H1 (cell line): Measurements from ENCODE around the gene MDFI. TPM values are rescaled to one million over a fixed set of nuclear protein-coding genes. Genes with fewer than 3 reads are reported as not detected.

Source experiments
- CTCF ChIA-PET: fragments of 300-600 bp; sonication (Branson Sonifier 250); formaldehyde crosslinking; loops from one replicate; lab custom pipeline; 2021; ENCODE audit not compliant: partially characterized antibody; lab: Charles Lee
- POLR2A ChIA-PET: fragments of 300-600 bp; sonication (Branson Sonifier 250); formaldehyde crosslinking; loops from one replicate; lab custom pipeline; 2021; ENCODE audit warnings: inconsistent platforms; ENCODE audit not compliant: partially characterized antibody; lab: Charles Lee
- DNase-seq, 2 experiments: peaks; one replicate each; pipeline versions ENCODE4 v3.0.0 to v3.0.0-alpha.2; 2010 to 2022; ENCODE audit warnings: low spot score in 2 of 2, low read depth in 1 of 2, mixed read lengths in 1 of 2
- FAIRE-seq: peaks from 2 replicates; lab custom pipeline; 2011; peaks lifted over from hg19 to GRCh38; lab: Jason Lieb, UNC
- H2AFZ ChIP-seq: 2 replicates; pipeline ENCODE4 v1.8.1; 2012; ENCODE audit warnings: low read length, inconsistent platforms
- H2AK5ac ChIP-seq: 2 replicates; pipeline ENCODE4 v1.6.1; 2013; ENCODE audit warnings: low read depth, low read length
- H2BK120ac ChIP-seq: replicated peaks from 2 replicates; pipeline ENCODE3; 2013; ENCODE audit warnings: low read depth, low read length, inconsistent platforms
- H2BK12ac ChIP-seq: 2 replicates; pipeline ENCODE4 v1.6.1; 2013; ENCODE audit warnings: low read depth, low read length
- H2BK15ac ChIP-seq: 2 replicates; pipeline ENCODE4 v1.6.1; 2013; ENCODE audit warnings: low read length
- H2BK20ac ChIP-seq: 2 replicates; pipeline ENCODE4 v1.6.1; 2013; ENCODE audit warnings: low read length
- H2BK5ac ChIP-seq: 2 replicates; pipeline ENCODE4 v1.6.1; 2013; ENCODE audit warnings: low read depth, low read length
- H3K14ac ChIP-seq: 2 replicates; pipeline ENCODE4 v1.6.1; 2013; ENCODE audit warnings: inconsistent platforms; ENCODE audit not compliant: insufficient read length
- H3K18ac ChIP-seq: 2 replicates; pipeline ENCODE4 v1.6.1; 2013; ENCODE audit warnings: low read length; ENCODE audit errors: extremely low read depth
- H3K23ac ChIP-seq: 2 replicates; pipeline ENCODE4 v1.6.1; 2013; ENCODE audit warnings: inconsistent platforms; ENCODE audit not compliant: insufficient read length
- H3K23me2 ChIP-seq: 2 replicates; pipeline ENCODE4 v1.6.1; 2013; ENCODE audit warnings: low read depth, low read length
- H3K27ac ChIP-seq: 2 replicates; pipeline ENCODE4 v1.6.1; 2011; ENCODE audit warnings: low read depth, low read length, inconsistent platforms
- H3K27me3 ChIP-seq, 4 experiments: replicated peaks in 1 of 4; 1 replicate in 1 of 4; 2 replicates in 3 of 4; pipeline versions ENCODE4 v1.6.1 to v1.8.1; 2011 to 2013; ENCODE audit warnings: low read length in 3 of 4, mild to moderate bottlenecking in 3 of 4, inconsistent platforms in 2 of 4, mixed read lengths in 2 of 4, moderate library complexity in 1 of 4; ENCODE audit not compliant: control insufficient read depth in 3 of 4, insufficient read depth in 3 of 4; ENCODE audit errors: extremely low read depth in 1 of 4
- H3K36me3 ChIP-seq, 4 experiments: 2 replicates each; pipeline versions ENCODE4 v1.6.1 to v1.8.1; 2011 to 2013; ENCODE audit warnings: mild to moderate bottlenecking in 4 of 4, low read length in 3 of 4, moderate library complexity in 2 of 4, control low read depth in 1 of 4, inconsistent platforms in 1 of 4; ENCODE audit not compliant: insufficient read depth in 4 of 4, control insufficient read depth in 2 of 4
- H3K4ac ChIP-seq: replicated peaks from 2 replicates; pipeline ENCODE3; 2013; ENCODE audit warnings: low read length, low read depth, mixed read lengths, inconsistent platforms; ENCODE audit not compliant: insufficient read length
- H3K4me1 ChIP-seq, 4 experiments: replicated peaks in 1 of 4; 1 replicate in 1 of 4; 2 replicates in 3 of 4; pipeline versions ENCODE4 v1.6.1 to v1.8.1; 2011 to 2013; ENCODE audit warnings: low read length in 3 of 4, inconsistent platforms in 2 of 4, mixed read lengths in 1 of 4; ENCODE audit not compliant: insufficient read depth in 4 of 4, control insufficient read depth in 3 of 4
- H3K4me2 ChIP-seq, 2 experiments: 2 replicates each; pipeline versions ENCODE4 v1.6.1 to v1.8.1; 2011 to 2013; ENCODE audit warnings: low read depth in 2 of 2, low read length in 2 of 2, control low read depth in 1 of 2, inconsistent platforms in 1 of 2, mild to moderate bottlenecking in 1 of 2; ENCODE audit not compliant: insufficient read depth in 1 of 2
- H3K4me3 ChIP-seq, 4 experiments: fragments of 200-600, 300-600 bp in 1 of 4; sonication (generic), shearing (Covaris generic), sonication (Bioruptor Twin) in 1 of 4; 2 replicates each; pipeline versions ENCODE4 v1.5.1 to v1.8.1; 2011 to 2016; ENCODE audit warnings: low read length in 4 of 4, low read depth in 3 of 4, control low read depth in 2 of 4, inconsistent platforms in 2 of 4, mild to moderate bottlenecking in 2 of 4, mixed read lengths in 1 of 4, moderate library complexity in 1 of 4; ENCODE audit not compliant: insufficient read depth in 2 of 4; ENCODE audit errors: extremely low read depth in 1 of 4
- H3K56ac ChIP-seq: replicated peaks from 2 replicates; pipeline ENCODE3; 2013; ENCODE audit warnings: low read depth, mild to moderate bottlenecking, mixed read lengths, low read length, inconsistent platforms; ENCODE audit not compliant: insufficient read length
- H3K79me1 ChIP-seq: 2 replicates; pipeline ENCODE4 v1.6.1; 2013; ENCODE audit warnings: low read depth, low read length, control low read depth
- H3K79me2 ChIP-seq, 2 experiments: 2 replicates each; pipeline versions ENCODE4 v1.6.1 to v1.8.1; 2012 to 2013; ENCODE audit warnings: low read length in 2 of 2, mild to moderate bottlenecking in 2 of 2, inconsistent platforms in 1 of 2; ENCODE audit not compliant: insufficient read depth in 2 of 2, control insufficient read depth in 1 of 2
- H3K9ac ChIP-seq, 4 experiments: replicated peaks in 1 of 4; 1 replicate in 1 of 4; 2 replicates in 3 of 4; pipeline versions ENCODE4 v1.6.1 to v1.8.1; 2011 to 2013; ENCODE audit warnings: low read depth in 3 of 4, low read length in 3 of 4, control low read depth in 2 of 4, mild to moderate bottlenecking in 2 of 4, moderate library complexity in 2 of 4, inconsistent platforms in 1 of 4; ENCODE audit errors: extremely low read depth in 1 of 4
- H3K9me3 ChIP-seq, 2 experiments: 2 replicates each; pipeline versions ENCODE4 v1.6.1 to v1.8.1; 2012 to 2013; ENCODE audit warnings: mild to moderate bottlenecking in 2 of 2, moderate library complexity in 2 of 2, control low read depth in 1 of 2, inconsistent platforms in 1 of 2, low read depth in 1 of 2, low read length in 1 of 2, mixed read lengths in 1 of 2; ENCODE audit not compliant: insufficient read depth in 2 of 2
- H4K20me1 ChIP-seq, 2 experiments: replicated peaks in 1 of 2; 2 replicates each; pipeline versions ENCODE3 to v1.8.1; 2011 to 2013; ENCODE audit warnings: inconsistent platforms in 2 of 2, low read length in 2 of 2, mild to moderate bottlenecking in 1 of 2; ENCODE audit not compliant: insufficient read depth in 2 of 2, control insufficient read depth in 1 of 2
- H4K5ac ChIP-seq: 2 replicates; pipeline ENCODE4 v1.6.1; 2013; ENCODE audit warnings: low read length, low read depth, mixed read lengths, inconsistent platforms; ENCODE audit not compliant: insufficient read length
- H4K8ac ChIP-seq: 2 replicates; pipeline ENCODE4 v1.8.0; 2013; ENCODE audit warnings: mild to moderate bottlenecking, moderate library complexity, low read length, inconsistent platforms; ENCODE audit not compliant: insufficient read depth; ENCODE audit errors: extremely low read depth
- H4K91ac ChIP-seq: replicated peaks from 2 replicates; pipeline ENCODE3; 2013; ENCODE audit warnings: low read length, mixed read lengths, inconsistent platforms; ENCODE audit not compliant: insufficient read length
- EGR1 ChIP-seq: IDR thresholded peaks from 2 replicates; pipeline ENCODE4 v1.6.1; 2011; ENCODE audit warnings: low read depth, low read length, borderline replicate concordance
- POU5F1 ChIP-seq: IDR thresholded peaks from 2 replicates; pipeline ENCODE4 v1.6.1; 2011; ENCODE audit warnings: low read depth, mild to moderate bottlenecking, low read length, moderate library complexity
- WGBS, 2 experiments: shearing (Covaris generic) in 1 of 2; methylation state at CpG; one replicate each; pipeline versions ENCODE4 v1.1.6 to v1.1.7; 2013 to 2015; ENCODE audit warnings: low lambda C conversion rate in 2 of 2, mixed read lengths in 2 of 2, inconsistent platforms in 1 of 2, low coverage in 1 of 2, missing lambda C conversion rate in 1 of 2; ENCODE audit not compliant: insufficient replicate concordance in 2 of 2, insufficient coverage in 1 of 2, insufficient read length in 1 of 2; ENCODE audit errors: extremely low coverage in 1 of 2, missing lambda C conversion rate in 1 of 2; 5-methylcytosine and 5-hydroxymethylcytosine counted together
- polyA plus RNA-seq, 7 experiments: library from polyadenylated mRNA; depleted of rRNA in 3 of 7; stranded (reverse) in 5 of 7; unstranded in 2 of 7; fragments of >200 nt in 5 of 7; fragments of 200-250 nt in 2 of 7; gene quantifications; 1 replicate in 5 of 7; 2 replicates in 1 of 7; 4 replicates in 1 of 7; pipeline versions ENCODE4 v1.2.1 to v1.2.3, GENCODE V29; 2011 to 2013; ENCODE audit warnings: missing spikeins in 2 of 7, mixed read lengths in 2 of 7
- total RNA-seq: library from RNA; stranded (reverse); fragmentation: NEBNext Ultra II Directional; extraction: Animal tissue kit (Norgen Biotek cat#: 25700); gene quantifications from 2 replicates; pipeline ENCODE4 v1.2.1, GENCODE V29; 2021

MDFI gene
- total and polyA plus RNA-seq, 2 of the 8 experiments (the other 6 are each of a cell fraction or from before 2014, with no cell fraction given), result 41.0 to 65.6 TPM

DNA sequence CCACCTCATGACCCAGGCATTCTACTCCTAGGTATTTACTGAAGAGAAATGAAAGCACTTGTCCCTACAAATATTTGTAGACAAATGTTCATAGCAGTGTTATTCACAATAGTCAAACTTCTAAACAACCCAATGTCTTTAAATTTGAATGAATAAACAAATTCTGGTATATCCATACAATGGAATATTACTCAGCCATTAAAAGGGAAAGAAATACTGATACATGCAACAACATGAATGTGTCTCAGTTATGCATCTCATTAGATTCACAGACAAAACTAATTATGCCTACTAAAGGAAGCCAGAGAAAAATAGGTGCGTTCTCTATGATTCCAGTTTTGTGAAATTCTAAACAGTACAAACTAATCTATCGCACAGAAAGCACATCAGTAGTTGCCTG is 30.7 kb downstream of the MDFI start:
- Histone ChIP-seq H3K4me2 (no peak overlapping the region), H3K23ac (no peak overlapping the region), H3K9ac (no peak overlapping the region), H3K27me3 (0 out of 7 replicates have a peak, but pooled peaks cover 0 to 3% (median 0%) of the 10 kb centered on the region in 4 experiments), H2BK12ac (no peak overlapping the region), H2AFZ (no peak overlapping the region), H3K4ac (no peak overlapping the region), H3K36me3 (no peaks in the 10 kb centered on the region), H3K4me3 (no peak overlapping the region), H3K14ac (no peak overlapping the region), H3K56ac (no peak overlapping the region), H3K79me2 (no peaks in the 10 kb centered on the region), H3K18ac (no peak overlapping the region), H2BK120ac (no peak overlapping the region), H3K79me1 (no peaks in the 10 kb centered on the region), H2AK5ac (no peak overlapping the region), H2BK20ac (no peak overlapping the region), H4K8ac (no peak overlapping the region), H2BK15ac (no peak overlapping the region), H4K20me1 (no peaks in the 10 kb centered on the region), H4K5ac (no peak overlapping the region), H3K23me2 (no peaks in the 10 kb centered on the region; the same call in 1 of the 2 replicates), H3K9me3 (peaks cover 0 to 7% of the 10 kb centered on the region in 2 experiments; a peak in 1 of 4 replicates), H3K27ac (no peak overlapping the region), H2BK5ac (no peak overlapping the region), H3K4me1 (peaks cover under 1 to 7% (median 4%) of the 10 kb centered on the region in 4 experiments; a peak in 5 of 7 replicates), H4K91ac (no peak overlapping the region)
- TF ChIP-seq POU5F1, result no peak
- no peak for TF ChIP-seq EGR1
- ChIA-PET POLR2A (no interaction called here), CTCF (interaction anchor here (1.4 kb wide), 1 partner anchor 11 kb away, joined by 3 read pairs; no protein-coding TSS in a partner anchor)
- WGBS, 2 experiments, result 91% methylated on average over 2 of the region's 2 CpGs; no CpG with 5 or more reads in 1 of the 2 experiments
- no peak for FAIRE-seq
- DNase-seq, result no peak
